ENCODE results near the gene RASA3.

Gene RASA3

DNA sequence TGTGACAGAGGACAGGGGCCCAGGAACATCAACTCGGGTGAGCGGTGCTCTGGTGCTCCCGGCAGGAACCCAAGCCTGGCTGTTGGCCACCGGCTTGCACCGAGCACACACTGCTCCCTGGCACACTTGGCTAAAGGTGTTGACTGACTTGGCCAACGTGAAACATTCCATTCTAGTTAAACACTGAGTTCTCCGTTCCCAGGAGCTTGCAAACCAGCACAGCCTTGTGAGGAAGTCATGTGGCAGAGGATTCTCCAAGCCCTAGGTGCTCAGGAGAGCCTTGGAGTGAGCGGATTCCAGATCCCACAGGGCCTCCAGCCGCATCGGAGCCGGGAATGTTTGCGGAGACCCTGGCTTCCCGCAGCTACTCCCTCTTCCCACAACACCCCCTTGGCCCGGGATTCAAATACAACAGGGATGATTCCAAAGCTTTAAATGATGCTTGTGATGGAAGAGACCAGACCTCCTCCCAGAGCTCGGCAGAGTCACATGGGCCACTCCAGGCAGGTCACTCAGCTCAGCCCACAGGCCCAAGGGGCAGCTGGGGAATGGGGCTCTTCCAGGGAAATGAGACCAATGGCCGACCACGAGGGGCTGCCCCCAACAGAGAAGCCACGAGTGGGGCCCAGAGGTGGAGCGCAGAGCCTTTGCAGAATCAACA, 161.5 kb downstream of the RASA3 start:
- DNase-seq (ENCODE audit: low spot score) (peak; percentile 62), ATAC-seq (ENCODE audit: low read depth) (peak; percentile 88)
- H3K4me1 ChIP-seq (ENCODE audit: insufficient read depth, poor library complexity, severe bottlenecking): peaks cover 14% of the 10 kb centered on the region
- no peak overlapping the region for H3K4me3 ChIP-seq (ENCODE audit: severe bottlenecking)
- H3K9me3 ChIP-seq (ENCODE audit: severe bottlenecking): no peaks in the 10 kb centered on the region
- H3K36me3 ChIP-seq (ENCODE audit: low read depth): no peaks in the 10 kb centered on the region
- no peaks in the 10 kb centered on the region for H3K27me3 ChIP-seq (ENCODE audit: insufficient read depth, poor library complexity, severe bottlenecking)
- peak overlapping the region; percentile 38 for H3K27ac ChIP-seq (ENCODE audit: poor library complexity, severe bottlenecking)
- TF ChIP-seq, protein P1, sequence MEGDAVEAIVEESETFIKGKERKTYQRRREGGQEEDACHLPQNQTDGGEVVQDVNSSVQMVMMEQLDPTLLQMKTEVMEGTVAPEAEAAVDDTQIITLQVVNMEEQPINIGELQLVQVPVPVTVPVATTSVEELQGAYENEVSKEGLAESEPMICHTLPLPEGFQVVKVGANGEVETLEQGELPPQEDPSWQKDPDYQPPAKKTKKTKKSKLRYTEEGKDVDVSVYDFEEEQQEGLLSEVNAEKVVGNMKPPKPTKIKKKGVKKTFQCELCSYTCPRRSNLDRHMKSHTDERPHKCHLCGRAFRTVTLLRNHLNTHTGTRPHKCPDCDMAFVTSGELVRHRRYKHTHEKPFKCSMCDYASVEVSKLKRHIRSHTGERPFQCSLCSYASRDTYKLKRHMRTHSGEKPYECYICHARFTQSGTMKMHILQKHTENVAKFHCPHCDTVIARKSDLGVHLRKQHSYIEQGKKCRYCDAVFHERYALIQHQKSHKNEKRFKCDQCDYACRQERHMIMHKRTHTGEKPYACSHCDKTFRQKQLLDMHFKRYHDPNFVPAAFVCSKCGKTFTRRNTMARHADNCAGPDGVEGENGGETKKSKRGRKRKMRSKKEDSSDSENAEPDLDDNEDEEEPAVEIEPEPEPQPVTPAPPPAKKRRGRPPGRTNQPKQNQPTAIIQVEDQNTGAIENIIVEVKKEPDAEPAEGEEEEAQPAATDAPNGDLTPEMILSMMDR (IDR thresholded peaks at IDR 0.05; ENCODE audit: poor library complexity, severe bottlenecking): no peak

DNA sequence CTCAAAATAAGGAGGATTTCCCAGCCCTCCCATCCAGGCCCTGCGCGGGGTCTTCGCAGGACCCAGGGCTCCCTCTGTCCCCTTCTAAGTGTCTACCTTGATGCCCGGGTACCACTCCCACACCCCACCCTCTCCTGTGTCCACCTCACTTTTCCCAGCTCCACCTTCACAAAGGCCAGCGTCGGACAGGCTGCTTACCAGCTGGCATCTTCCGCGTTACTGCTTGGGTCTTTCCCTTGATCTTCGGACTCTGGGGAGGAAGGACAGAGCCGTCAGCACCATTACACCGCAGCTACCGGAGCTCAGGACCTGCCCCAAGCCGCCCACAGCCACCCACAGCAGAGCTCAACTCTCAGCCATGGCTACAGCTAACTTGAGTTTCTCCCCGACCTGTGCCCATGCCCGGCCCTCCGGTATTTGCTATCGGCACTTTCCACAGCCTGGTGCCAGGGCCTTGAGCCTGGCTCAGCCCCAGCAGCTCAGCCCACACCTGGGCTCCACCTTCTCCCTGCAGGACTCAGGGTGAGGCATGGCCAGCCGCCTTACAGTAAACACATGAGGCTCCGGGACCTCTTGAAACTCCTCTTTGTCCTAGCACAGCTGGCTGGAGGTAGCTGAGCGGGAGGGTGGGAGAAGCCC, 162.3 kb downstream of the RASA3 start:
- peak; percentile 56 for DNase-seq (ENCODE audit: low spot score)
- Histone ChIP-seq H3K36me3 (ENCODE audit: low read depth) (no peaks in the 10 kb centered on the region), H3K27me3 (ENCODE audit: insufficient read depth, poor library complexity, severe bottlenecking) (no peaks in the 10 kb centered on the region), H3K9me3 (ENCODE audit: severe bottlenecking) (no peaks in the 10 kb centered on the region), H3K4me1 (ENCODE audit: insufficient read depth, poor library complexity, severe bottlenecking) (peaks cover 14% of the 10 kb centered on the region), H3K27ac (ENCODE audit: poor library complexity, severe bottlenecking) (peak overlapping the region; percentile 38), H3K4me3 (ENCODE audit: severe bottlenecking) (no peak overlapping the region)
- TF ChIP-seq, protein P1 (IDR thresholded peaks at IDR 0.05; ENCODE audit: poor library complexity, severe bottlenecking): no peak
- ATAC-seq (ENCODE audit: low read depth): peak; percentile 59

DNA sequence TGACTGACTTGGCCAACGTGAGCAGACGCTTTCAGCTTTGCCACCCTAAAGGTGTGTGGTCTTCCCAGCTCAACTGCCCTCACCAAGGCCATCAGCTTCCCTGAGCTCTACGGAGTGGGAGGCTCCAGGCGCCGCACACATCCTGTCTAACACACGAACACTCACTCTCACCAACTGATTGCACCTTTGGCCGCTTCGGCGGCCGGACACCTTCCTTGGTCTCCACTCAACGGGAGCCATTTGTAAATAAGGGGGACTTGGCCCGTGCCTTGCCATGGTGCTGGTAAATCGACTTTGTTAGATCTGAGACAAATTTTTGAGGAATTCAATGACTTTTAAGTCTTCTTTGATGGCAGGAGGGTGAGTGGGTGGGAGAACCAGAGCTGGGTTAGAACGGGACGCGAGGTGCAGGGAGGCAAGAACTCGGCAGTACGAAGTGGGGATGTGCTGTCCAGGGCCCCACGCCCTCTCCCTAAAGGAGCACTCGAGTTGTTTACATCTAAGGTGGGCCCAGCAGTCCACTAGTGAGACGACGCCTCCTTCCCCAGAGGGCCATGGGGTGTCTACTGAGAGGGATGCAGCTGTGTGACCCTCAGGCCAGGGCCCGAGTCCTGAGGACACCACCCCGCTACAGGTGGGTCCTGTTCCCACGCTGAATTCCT, 163.0 kb downstream of the RASA3 start:
- H3K27ac ChIP-seq (ENCODE audit: poor library complexity, severe bottlenecking): no peak overlapping the region
- ATAC-seq (ENCODE audit: low read depth) (no peak), DNase-seq (ENCODE audit: low spot score) (peak; percentile 48)
- H3K9me3 ChIP-seq (ENCODE audit: severe bottlenecking): no peaks in the 10 kb centered on the region
- H3K27me3 ChIP-seq (ENCODE audit: insufficient read depth, poor library complexity, severe bottlenecking): no peaks in the 10 kb centered on the region
- H3K4me3 ChIP-seq (ENCODE audit: severe bottlenecking): no peak overlapping the region
- H3K4me1 ChIP-seq (ENCODE audit: insufficient read depth, poor library complexity, severe bottlenecking): peaks cover 14% of the 10 kb centered on the region
- TF ChIP-seq, protein P1 (IDR thresholded peaks at IDR 0.05; ENCODE audit: poor library complexity, severe bottlenecking): no peak
- no peaks in the 10 kb centered on the region for H3K36me3 ChIP-seq (ENCODE audit: low read depth)

DNA sequence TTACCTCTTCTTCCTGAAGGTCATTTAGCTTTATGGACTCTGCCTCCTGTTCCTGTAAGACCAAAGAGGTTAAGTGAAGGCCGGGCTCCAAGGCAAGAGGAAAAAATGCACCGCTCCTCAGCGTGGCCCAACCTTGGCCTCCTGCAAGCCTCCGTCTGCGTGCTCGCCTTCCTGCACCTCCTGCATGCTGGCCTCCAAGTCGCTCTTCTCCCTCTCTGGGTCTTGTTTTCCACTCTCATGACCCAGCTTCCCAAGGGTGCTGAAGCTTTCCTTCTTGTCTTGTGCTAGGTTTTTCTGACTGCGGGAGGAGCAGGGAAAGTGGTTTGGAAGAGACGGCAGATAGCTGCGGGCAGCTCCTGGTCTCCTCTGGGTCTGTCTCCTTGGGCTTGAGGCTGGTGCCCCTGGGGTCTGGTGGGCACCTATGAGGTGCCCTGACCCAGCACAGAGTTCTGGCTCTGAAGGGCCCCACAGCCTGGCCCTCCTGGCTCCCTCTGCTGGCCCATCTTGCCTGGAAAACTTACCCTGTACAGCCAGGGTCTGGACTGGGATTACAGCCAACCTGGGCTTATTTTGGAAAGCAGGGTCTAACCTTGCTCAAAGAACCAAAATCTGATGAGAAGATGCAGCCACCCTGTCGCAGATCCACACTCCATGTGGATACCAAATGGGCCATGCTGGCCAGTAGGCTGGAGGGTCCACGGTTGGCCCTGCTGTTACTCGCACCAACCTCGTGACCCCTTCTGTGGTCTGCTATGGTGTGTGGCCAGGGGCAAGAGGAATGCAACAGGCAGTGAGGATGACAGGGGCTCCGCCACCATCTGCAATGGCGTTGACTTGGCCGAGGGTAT, 163.7 kb downstream of the RASA3 start:
- TF ChIP-seq, protein P1 (IDR thresholded peaks at IDR 0.05; ENCODE audit: poor library complexity, severe bottlenecking): no peak
- Histone ChIP-seq H3K36me3 (ENCODE audit: low read depth) (no peaks in the 10 kb centered on the region), H3K4me3 (ENCODE audit: severe bottlenecking) (no peak overlapping the region), H3K27me3 (ENCODE audit: insufficient read depth, poor library complexity, severe bottlenecking) (no peaks in the 10 kb centered on the region), H3K27ac (ENCODE audit: poor library complexity, severe bottlenecking) (no peak overlapping the region), H3K9me3 (ENCODE audit: severe bottlenecking) (no peaks in the 10 kb centered on the region), H3K4me1 (ENCODE audit: insufficient read depth, poor library complexity, severe bottlenecking) (peaks cover 14% of the 10 kb centered on the region)
- ATAC-seq (ENCODE audit: low read depth) (no peak), DNase-seq (ENCODE audit: low spot score) (peak; percentile 34)

All from RWPE2 (cell line).